Mesodermal cell (in vitro differentiated cells): ENCODE data around the gene RABIF. TPM values are rescaled to one million over a fixed set of nuclear protein-coding genes. Genes with fewer than 3 reads are reported as not detected.
A peak's percentile ranks its signal among the peaks of the same experiment; 100 is the strongest.
"Not testable (repeated sequence)": the region's sequence is repeated elsewhere in the genome, so short reads cannot be mapped to it uniquely, and the experiment has no call there.

Source experiments
- H3K27ac ChIP-seq: 2 replicates; pipeline ENCODE4 v1.7.0; 2013; ENCODE audit warnings: mild to moderate bottlenecking, low read depth, low read length, moderate library complexity; ENCODE audit not compliant: severe bottlenecking
- H3K36me3 ChIP-seq: 2 replicates; pipeline ENCODE4 v1.7.1; 2013; ENCODE audit warnings: mild to moderate bottlenecking, low read length, moderate library complexity; ENCODE audit not compliant: control insufficient read depth, insufficient read depth
- H3K4me1 ChIP-seq: one replicate; pipeline ENCODE4 v1.7.1; 2013; ENCODE audit warnings: mild to moderate bottlenecking, low read length; ENCODE audit not compliant: insufficient read depth, control insufficient read depth, poor library complexity, severe bottlenecking
- H3K4me3 ChIP-seq: 2 replicates; pipeline ENCODE4 v1.7.0; 2013; ENCODE audit warnings: low read length, control low read depth, mild to moderate bottlenecking; ENCODE audit not compliant: insufficient read depth, poor library complexity, severe bottlenecking; ENCODE audit errors: extremely low read depth
- H3K9me3 ChIP-seq: 2 replicates; pipeline ENCODE4 v1.7.1; 2013; ENCODE audit warnings: mild to moderate bottlenecking, low read length, moderate library complexity; ENCODE audit not compliant: control insufficient read depth
- WGBS, 2 experiments: methylation state at CpG; one replicate each; pipeline ENCODE4 v1.1.5; 2013; ENCODE audit warnings: missing lambda C conversion rate in 2 of 2; ENCODE audit not compliant: insufficient coverage in 2 of 2; 5-methylcytosine and 5-hydroxymethylcytosine counted together
- polyA plus RNA-seq, 2 experiments: library from polyadenylated mRNA; stranded (reverse); fragments of 50-300 nt; gene quantifications; one replicate each; pipeline ENCODE4 v1.2.3, GENCODE V29; 2013

RABIF gene
- 7.0 TPM for polyA plus RNA-seq (2013, experiment 1 of 2)
- polyA plus RNA-seq (2013, experiment 2 of 2): 5.9 TPM

- WGBS, 2 experiments: 0% methylated on average over 67 of the region's 84 CpGs
- H3K9me3 ChIP-seq: no peaks in the 10 kb centered on the region
- H3K27ac ChIP-seq: peak within 1 kb of the TSS; percentile 92
- H3K4me3 ChIP-seq: peak within 1 kb of the TSS; percentile 79
- H3K4me1 ChIP-seq: no peaks in the 10 kb centered on the region
- peaks cover 35% of the 10 kb centered on the region for H3K36me3 ChIP-seq
Measured at GRCh38 chr1:202888531-202889360, at the start of gene RABIF. RABIF (minus strand) TSS chr1:202889149; CDS start chr1:202889098, 51 bp downstream.

- 84 to 91% methylated on average over 3 to 4 of the region's 5 CpGs for WGBS, 2 experiments
- H3K4me3 ChIP-seq: no peak overlapping the region
- H3K27ac ChIP-seq: no peak overlapping the region
- H3K36me3 ChIP-seq: peaks cover 35% of the 10 kb centered on the region
- H3K4me1 ChIP-seq: no peaks in the 10 kb centered on the region
- no peaks in the 10 kb centered on the region for H3K9me3 ChIP-seq
Measured at GRCh38 chr1:202938287-202938925, 49.5 kb upstream of the RABIF start.

GRCh38 chr1:202936409-202936808 is 47.5 kb upstream of the RABIF start:
- peaks cover 15% of the 10 kb centered on the region for H3K36me3 ChIP-seq
- H3K4me3 ChIP-seq, H3K9me3 ChIP-seq, H3K27ac ChIP-seq, H3K4me1 ChIP-seq: not testable (repeated sequence)
- no CpG with 5 or more reads among the region's 6 CpGs for WGBS, 2 experiments

GRCh38 chr1:202935844-202936243 is 46.9 kb upstream of the RABIF start:
- 80% methylated on average over 1 of the region's 3 CpGs; no CpG with 5 or more reads in 1 of the 2 experiments for WGBS, 2 experiments
- Histone ChIP-seq H3K9me3 (peaks cover 4% of the 10 kb centered on the region), H3K4me3 (no peak overlapping the region), H3K27ac (no peak overlapping the region), H3K4me1 (no peaks in the 10 kb centered on the region), H3K36me3 (peaks cover 10% of the 10 kb centered on the region)

GRCh38 chr1:202934755-202935154 is 45.8 kb upstream of the RABIF start:
- Histone ChIP-seq H3K9me3 (peaks cover 4% of the 10 kb centered on the region), H3K4me3 (no peak overlapping the region), H3K4me1 (no peaks in the 10 kb centered on the region), H3K27ac (no peak overlapping the region), H3K36me3 (no peaks in the 10 kb centered on the region)
- WGBS, 2 experiments: 60 to 100% methylated on average over 1 of the region's 3 CpGs

GRCh38 chr1:202932476-202932875 is 43.5 kb upstream of the RABIF start:
- no peak overlapping the region for H3K4me3 ChIP-seq
- H3K9me3 ChIP-seq: peaks cover 4% of the 10 kb centered on the region
- WGBS, 2 experiments: 75 to 77% methylated on average over 1 to 2 of the region's 2 CpGs
- no peak overlapping the region for H3K27ac ChIP-seq
- H3K4me1 ChIP-seq: no peaks in the 10 kb centered on the region
- no peaks in the 10 kb centered on the region for H3K36me3 ChIP-seq

GRCh38 chr1:202926581-202927491 is 37.9 kb upstream of the RABIF start, which contains the start of gene KLHL12:
KLHL12 (minus strand) TSS chr1:202927234; CDS start chr1:202925162, 2,072 bp downstream.
- WGBS, 2 experiments: 2% methylated on average over 41 to 50 of the region's 57 CpGs
- no peaks in the 10 kb centered on the region for H3K9me3 ChIP-seq
- H3K27ac ChIP-seq: peak within 1 kb of the TSS; percentile 87
- H3K36me3 ChIP-seq: peaks cover 25% of the 10 kb centered on the region
- H3K4me3 ChIP-seq: peak within 1 kb of the TSS; percentile 65
- no peaks in the 10 kb centered on the region for H3K4me1 ChIP-seq

GRCh38 chr1:202923533-202923932 is 34.6 kb upstream of the RABIF start:
- Histone ChIP-seq H3K4me1 (no peaks in the 10 kb centered on the region), H3K9me3 (no peaks in the 10 kb centered on the region), H3K4me3 (no peak overlapping the region), H3K27ac (no peak overlapping the region), H3K36me3 (peaks cover 40% of the 10 kb centered on the region)
- no CpG with 5 or more reads among the region's 3 CpGs for WGBS, 2 experiments

GRCh38 chr1:202919615-202920014 is 30.7 kb upstream of the RABIF start:
- no peak overlapping the region for H3K27ac ChIP-seq
- no peak overlapping the region for H3K4me3 ChIP-seq
- no peaks in the 10 kb centered on the region for H3K4me1 ChIP-seq
- H3K36me3 ChIP-seq: peaks cover 73% of the 10 kb centered on the region
- no peaks in the 10 kb centered on the region for H3K9me3 ChIP-seq

- no peak overlapping the region for H3K4me3 ChIP-seq
- H3K9me3 ChIP-seq: no peaks in the 10 kb centered on the region
- H3K27ac ChIP-seq: no peak overlapping the region
- no peaks in the 10 kb centered on the region for H3K4me1 ChIP-seq
- peaks cover 94% of the 10 kb centered on the region for H3K36me3 ChIP-seq
Measured at GRCh38 chr1:202915146-202915545, 26.2 kb upstream of the RABIF start.
